ACC112 (cell line): ENCODE measurements around the gene PDIA6.

Source experiments
- H2AFZ ChIP-seq: fragments of 200-600 bp; sonication (generic); one replicate; pipeline ENCODE4 v1.6.0; 2017; ENCODE audit warnings: antibody characterized with exemption, low read length; ENCODE audit not compliant: unreplicated experiment
- H3K27ac ChIP-seq: fragments of 200-600 bp; sonication (generic); 2 replicates; pipeline ENCODE4 v1.5.1; 2014; ENCODE audit warnings: low read depth, mild to moderate bottlenecking, antibody characterized with exemption, low read length, moderate library complexity
- H3K27me3 ChIP-seq: fragments of 200-600 bp; sonication (generic); 2 replicates; pipeline ENCODE4 v1.6.1; 2014; ENCODE audit warnings: mild to moderate bottlenecking, antibody characterized with exemption, low read length, moderate library complexity, mixed read lengths; ENCODE audit not compliant: insufficient read depth
- H3K36me3 ChIP-seq: fragments of 200-600 bp; sonication (generic); 2 replicates; pipeline ENCODE4 v1.6.1; 2016; ENCODE audit warnings: mild to moderate bottlenecking, antibody characterized with exemption, low read length, moderate library complexity, mixed read lengths; ENCODE audit not compliant: insufficient read depth
- H3K4me1 ChIP-seq: fragments of 200-600 bp; sonication (generic); one replicate; pipeline ENCODE4 v1.6.1; 2016; ENCODE audit warnings: low read length, mixed read lengths; ENCODE audit not compliant: insufficient read depth, unreplicated experiment, control insufficient read depth
- H3K4me3 ChIP-seq: fragments of 200-600 bp; sonication (generic); 2 replicates; pipeline ENCODE4 v1.5.1; 2014; ENCODE audit warnings: mild to moderate bottlenecking, low read depth, low read length
- H3K79me2 ChIP-seq: fragments of 200-600 bp; sonication (generic); one replicate; pipeline ENCODE4 v1.6.0; 2016; ENCODE audit warnings: low read length; ENCODE audit not compliant: control insufficient read depth, unreplicated experiment, insufficient read depth

PDIA6 gene

DNA sequence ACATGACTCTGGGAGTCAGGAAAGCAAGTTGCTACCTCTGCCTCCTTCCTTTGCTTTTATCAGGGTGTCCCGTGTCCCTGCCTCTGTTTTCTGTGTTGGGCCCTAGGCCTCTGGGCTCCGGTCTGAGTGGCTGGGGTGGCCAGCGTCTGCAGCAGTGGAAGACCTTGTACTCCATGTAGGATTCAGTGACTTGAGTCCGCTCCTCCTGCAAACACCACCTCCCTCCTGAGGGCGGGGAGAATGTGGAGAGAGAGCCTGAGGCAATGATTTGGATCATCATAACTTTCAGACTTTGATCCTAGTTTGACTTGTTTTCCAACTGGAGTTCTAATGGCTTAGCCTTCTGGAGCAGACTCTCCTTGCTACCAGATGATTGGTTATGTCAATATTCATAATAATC, 60.3 kb downstream of the PDIA6 start:
- Histone ChIP-seq H3K4me3 (no peak overlapping the region), H3K36me3 (no peaks in the 10 kb centered on the region), H3K4me1 (no peaks in the 10 kb centered on the region), H2AFZ (no peak overlapping the region), H3K79me2 (no peaks in the 10 kb centered on the region), H3K27ac (no peak overlapping the region), H3K27me3 (no peaks in the 10 kb centered on the region)

GRCh38 chr2:10750610-10751009, 62.0 kb downstream of the PDIA6 start:
- Histone ChIP-seq H3K27me3 (no peaks in the 10 kb centered on the region), H3K79me2 (no peaks in the 10 kb centered on the region), H3K4me3 (no peak overlapping the region), H2AFZ (no peak overlapping the region), H3K27ac (no peak overlapping the region), H3K36me3 (no peaks in the 10 kb centered on the region), H3K4me1 (no peaks in the 10 kb centered on the region)

DNA sequence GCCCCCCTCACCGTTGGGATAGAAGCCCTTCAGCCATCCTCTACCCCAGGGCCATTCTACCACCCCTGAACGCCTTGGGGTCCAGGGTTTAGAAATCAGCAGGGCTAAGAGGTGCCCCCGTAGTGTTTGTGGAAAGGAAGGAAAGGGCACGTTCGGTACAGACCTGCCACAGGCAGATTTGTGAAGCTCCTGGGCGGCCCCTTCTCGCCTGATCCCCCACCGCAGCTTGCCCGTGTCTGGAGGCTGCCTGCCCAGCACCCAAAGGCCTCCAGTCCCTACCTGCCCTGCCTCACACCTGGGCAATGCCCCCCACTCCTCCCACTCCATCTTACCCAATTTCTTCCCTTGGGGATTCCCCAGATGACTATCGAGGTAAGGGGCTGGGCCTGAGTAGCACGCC, 69.9 kb downstream of the PDIA6 start:
- no peak overlapping the region for H3K4me3 ChIP-seq
- H3K27me3 ChIP-seq: no peaks in the 10 kb centered on the region
- H3K27ac ChIP-seq: no peak overlapping the region
- H3K36me3 ChIP-seq: no peaks in the 10 kb centered on the region
- H3K4me1 ChIP-seq: no peaks in the 10 kb centered on the region
- no peak overlapping the region for H2AFZ ChIP-seq
- no peaks in the 10 kb centered on the region for H3K79me2 ChIP-seq

GRCh38 chr2:10741139-10741538, 71.4 kb downstream of the PDIA6 start:
- Histone ChIP-seq H2AFZ (no peak overlapping the region), H3K79me2 (no peaks in the 10 kb centered on the region), H3K4me1 (no peaks in the 10 kb centered on the region), H3K4me3 (no peak overlapping the region), H3K27ac (no peak overlapping the region), H3K27me3 (no peaks in the 10 kb centered on the region), H3K36me3 (no peaks in the 10 kb centered on the region)

DNA sequence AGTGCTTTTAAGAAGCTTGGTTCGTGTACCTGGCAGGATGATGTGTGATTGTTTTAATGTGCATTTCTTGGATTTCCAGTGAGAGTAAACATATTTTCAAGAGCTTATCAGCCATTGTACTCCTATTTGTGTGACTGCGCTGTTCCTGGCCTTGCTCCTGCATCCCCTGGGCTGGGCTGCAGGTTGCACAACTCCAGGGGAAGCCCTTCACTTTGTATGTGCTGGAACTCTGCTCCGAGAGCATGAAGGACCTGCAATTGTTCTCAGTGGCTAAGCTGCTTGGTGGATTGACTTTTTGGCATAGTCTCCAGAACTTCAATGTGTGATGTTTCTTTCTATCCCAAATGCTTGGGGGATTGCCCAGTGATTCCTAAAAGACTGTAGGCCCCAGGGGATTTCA, 72.4 kb downstream of the PDIA6 start:
- Histone ChIP-seq H3K27me3 (no peaks in the 10 kb centered on the region), H3K36me3 (no peaks in the 10 kb centered on the region), H3K4me1 (no peaks in the 10 kb centered on the region), H3K4me3 (no peak overlapping the region), H3K79me2 (no peaks in the 10 kb centered on the region), H2AFZ (no peak overlapping the region), H3K27ac (no peak overlapping the region)

- H2AFZ ChIP-seq: no peak overlapping the region
- no peaks in the 10 kb centered on the region for H3K27me3 ChIP-seq
- no peaks in the 10 kb centered on the region for H3K36me3 ChIP-seq
- H3K4me3 ChIP-seq: no peak overlapping the region
- H3K27ac ChIP-seq: no peak overlapping the region
- H3K4me1 ChIP-seq: no peaks in the 10 kb centered on the region
- H3K79me2 ChIP-seq: no peaks in the 10 kb centered on the region
Observed at GRCh38 chr2:10738192-10738591, 74.4 kb downstream of the PDIA6 start.

GRCh38 chr2:10733980-10734379, 78.6 kb downstream of the PDIA6 start:
- Histone ChIP-seq H3K4me3 (no peak overlapping the region), H3K4me1 (no peaks in the 10 kb centered on the region), H3K27ac (no peak overlapping the region)

DNA sequence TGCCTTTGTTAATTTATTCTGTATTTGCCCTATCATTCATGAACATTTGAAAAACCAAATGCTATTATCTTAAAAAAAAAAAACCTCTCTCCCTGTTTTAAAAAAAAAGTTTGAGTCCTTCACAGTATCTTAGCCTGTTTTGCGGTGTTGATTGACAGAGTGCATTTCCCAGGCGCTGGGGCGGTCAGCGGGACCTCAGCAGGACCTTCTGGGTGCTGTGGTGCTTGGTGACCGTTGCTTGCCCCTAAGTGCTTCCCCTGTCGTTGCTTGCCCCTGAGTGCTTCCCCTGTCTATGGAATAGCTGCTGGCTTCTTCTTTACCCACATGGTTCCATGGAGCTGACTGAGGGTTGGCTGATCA, 79.0 kb downstream of the PDIA6 start:
- no peaks in the 10 kb centered on the region for H3K4me1 ChIP-seq
- H3K27me3 ChIP-seq: no peaks in the 10 kb centered on the region
- no peaks in the 10 kb centered on the region for H3K79me2 ChIP-seq
- H3K27ac ChIP-seq: no peak overlapping the region
- no peak overlapping the region for H3K4me3 ChIP-seq
- no peaks in the 10 kb centered on the region for H3K36me3 ChIP-seq
- H2AFZ ChIP-seq: no peak overlapping the region

More at GRCh38 chr2:10733980-10734379, 78.6 kb downstream of the PDIA6 start:
- H3K79me2 ChIP-seq: no peaks in the 10 kb centered on the region
- H3K36me3 ChIP-seq: no peaks in the 10 kb centered on the region
- H3K27me3 ChIP-seq: no peaks in the 10 kb centered on the region
- H2AFZ ChIP-seq: no peak overlapping the region
